ENCODE measurements around the gene FAR2. TPM values are rescaled to one million over a fixed set of nuclear protein-coding genes. Genes with fewer than 3 reads are reported as not detected.
"Not testable (repeated sequence)": the region's sequence is repeated elsewhere in the genome, so short reads cannot be mapped to it uniquely, and the experiment has no call there.

FAR2 gene
- total RNA-seq, 1 donor from 2014 or later: 13.5 TPM

GRCh38 chr12:29287622-29288021 is 138.5 kb downstream of the FAR2 start:
- no peak for DNase-seq (ENCODE audit: low read depth)
- TF ChIP-seq CTCF (conservative IDR thresholded peaks at IDR 0.05; ENCODE audit: low read depth, low read length): no peak
- no peak overlapping the region for H3K4me3 ChIP-seq (ENCODE audit: low read depth, low read length)

- DNase-seq (ENCODE audit: low read depth): no peak
- no peak overlapping the region for H3K4me3 ChIP-seq (ENCODE audit: low read depth, low read length)
- no peak for TF ChIP-seq CTCF (conservative IDR thresholded peaks at IDR 0.05; ENCODE audit: low read depth, low read length)
These were observed 139.0 kb downstream of the FAR2 start for GRCh38 chr12:29288031-29288430.

GRCh38 chr12:29290475-29290874 is 141.4 kb downstream of the FAR2 start:
- DNase-seq (ENCODE audit: low read depth); H3K4me3 ChIP-seq (ENCODE audit: low read depth, low read length): not testable (repeated sequence)

GRCh38 chr12:29291226-29291625 is 142.1 kb downstream of the FAR2 start:
- no peak for TF ChIP-seq CTCF (conservative IDR thresholded peaks at IDR 0.05; ENCODE audit: low read depth, low read length)
- H3K4me3 ChIP-seq (ENCODE audit: low read depth, low read length): no peak overlapping the region
- DNase-seq (ENCODE audit: low read depth): no peak

- DNase-seq (ENCODE audit: low read depth): no peak
- TF ChIP-seq CTCF (conservative IDR thresholded peaks at IDR 0.05; ENCODE audit: low read depth, low read length): no peak
- H3K4me3 ChIP-seq (ENCODE audit: low read depth, low read length): no peak overlapping the region
These were observed 150.6 kb downstream of the FAR2 start for GRCh38 chr12:29299633-29300032.

- H3K4me3 ChIP-seq (ENCODE audit: low read depth, low read length): no peak overlapping the region
- TF ChIP-seq CTCF (conservative IDR thresholded peaks at IDR 0.05; ENCODE audit: low read depth, low read length): no peak
- DNase-seq (ENCODE audit: low read depth): no peak
These were observed 152.0 kb downstream of the FAR2 start for GRCh38 chr12:29301114-29301513.

- H3K4me3 ChIP-seq (ENCODE audit: low read depth, low read length): no peak overlapping the region
- no peak for DNase-seq (ENCODE audit: low read depth)
- TF ChIP-seq CTCF (conservative IDR thresholded peaks at IDR 0.05; ENCODE audit: low read depth, low read length): no peak
These were observed 155.3 kb downstream of the FAR2 start for GRCh38 chr12:29304388-29304787.

GRCh38 chr12:29306266-29306665 is 157.2 kb downstream of the FAR2 start:
- no peak for TF ChIP-seq CTCF (conservative IDR thresholded peaks at IDR 0.05; ENCODE audit: low read depth, low read length)
- no peak for DNase-seq (ENCODE audit: low read depth)
- H3K4me3 ChIP-seq (ENCODE audit: low read depth, low read length): no peak overlapping the region
